Astrocyte (in vitro differentiated cells and primary cell): Measurements from ENCODE around the gene CELA2A. TPM values are rescaled to one million over a fixed set of nuclear protein-coding genes. Genes with fewer than 3 reads are reported as not detected.

Experiments used
- DNase-seq: peaks from one replicate; pipeline ENCODE4 v3.0.0-alpha.2; 2010; ENCODE audit warnings: low read depth
- FAIRE-seq: peaks from 2 replicates; lab custom pipeline; 2011; peaks lifted over from hg19 to GRCh38; lab: Jason Lieb, UNC
- H2AFZ ChIP-seq: 2 replicates; pipeline ENCODE4 v1.6.0; 2012; ENCODE audit warnings: low read depth, low read length, inconsistent platforms
- H3K27ac ChIP-seq: 2 replicates; pipeline ENCODE4 v1.5.1; 2011; ENCODE audit warnings: low read depth, low read length, inconsistent platforms
- H3K27me3 ChIP-seq: 2 replicates; pipeline ENCODE4 v1.6.0; 2011; ENCODE audit warnings: low read length, inconsistent platforms; ENCODE audit not compliant: insufficient read depth
- H3K36me3 ChIP-seq: 2 replicates; pipeline ENCODE4 v1.5.1; 2011; ENCODE audit warnings: low read length, inconsistent platforms; ENCODE audit not compliant: insufficient read depth
- H3K4me1 ChIP-seq: 2 replicates; pipeline ENCODE4 v1.5.1; 2011; ENCODE audit warnings: low read length, inconsistent platforms; ENCODE audit not compliant: insufficient read depth
- H3K4me2 ChIP-seq: 2 replicates; pipeline ENCODE4 v1.6.0; 2012; ENCODE audit warnings: low read length, inconsistent platforms
- H3K4me3 ChIP-seq: 2 replicates; pipeline ENCODE4 v1.5.1; 2011; ENCODE audit warnings: low read depth, mild to moderate bottlenecking, low read length, inconsistent platforms; ENCODE audit not compliant: insufficient read depth
- H3K79me2 ChIP-seq: 2 replicates; pipeline ENCODE4 v1.6.0; 2012; ENCODE audit warnings: mild to moderate bottlenecking, low read length, inconsistent platforms; ENCODE audit not compliant: insufficient read depth
- H3K9ac ChIP-seq: 2 replicates; pipeline ENCODE4 v1.6.0; 2012; ENCODE audit warnings: mild to moderate bottlenecking, low read length, inconsistent platforms
- H3K9me3 ChIP-seq: 2 replicates; pipeline ENCODE4 v1.5.1; 2012; ENCODE audit warnings: low read depth, mild to moderate bottlenecking, low read length, inconsistent platforms; ENCODE audit not compliant: insufficient read depth
- H4K20me1 ChIP-seq: 2 replicates; pipeline ENCODE4 v1.6.0; 2012; ENCODE audit warnings: low read length, inconsistent platforms; ENCODE audit not compliant: insufficient read depth
- H3K27ac Mint-ChIP-seq: one replicate; pipeline ENCODE4 v1.8.0; 2021; ENCODE audit warnings: mild to moderate bottlenecking, mixed read lengths; ENCODE audit not compliant: unreplicated experiment
- H3K27me3 Mint-ChIP-seq: one replicate; pipeline ENCODE4 v1.8.0; 2021; ENCODE audit warnings: low read depth, mixed read lengths; ENCODE audit not compliant: unreplicated experiment
- H3K36me3 Mint-ChIP-seq: one replicate; pipeline ENCODE4 v1.8.0; 2021; ENCODE audit warnings: low read depth, mixed read lengths; ENCODE audit not compliant: unreplicated experiment
- H3K4me1 Mint-ChIP-seq: one replicate; pipeline ENCODE4 v1.8.0; 2021; ENCODE audit warnings: low read depth, mixed read lengths; ENCODE audit not compliant: unreplicated experiment
- H3K4me3 Mint-ChIP-seq: one replicate; pipeline ENCODE4 v1.8.0; 2021; ENCODE audit warnings: mild to moderate bottlenecking, moderate library complexity, mixed read lengths; ENCODE audit not compliant: unreplicated experiment
- H3K9me3 Mint-ChIP-seq: one replicate; pipeline ENCODE4 v1.8.0; 2021; ENCODE audit warnings: mild to moderate bottlenecking, mixed read lengths; ENCODE audit not compliant: unreplicated experiment
- CTCF ChIP-seq: IDR thresholded peaks from 2 replicates; pipeline ENCODE4 v1.5.1; 2011; ENCODE audit warnings: low read depth, mild to moderate bottlenecking, inconsistent platforms, low read length, moderate library complexity; ENCODE audit not compliant: insufficient read depth
- EZH2 ChIP-seq: IDR thresholded peaks from 2 replicates; pipeline ENCODE4 v1.6.1; 2012; ENCODE audit warnings: mild to moderate bottlenecking, low read length, inconsistent platforms; ENCODE audit not compliant: insufficient read depth
- total RNA-seq: library from RNA; stranded (reverse); gene quantifications from 2 replicates; pipeline ENCODE4 v1.2.1, GENCODE V29; 2021

Gene CELA2A
- total RNA-seq, 1 donor from 2014 or later, result not detected

- H3K79me2 ChIP-seq, result no peaks in the 10 kb centered on the region
- no peak for TF ChIP-seq EZH2
- no peak for TF ChIP-seq CTCF
- no peaks in the 10 kb centered on the region for H3K36me3 ChIP-seq
- Mint-ChIP-seq H3K4me1 (no peaks in the 10 kb centered on the region), H3K4me3 (no peak overlapping the region), H3K27ac (no peak overlapping the region), H3K9me3 (no peaks in the 10 kb centered on the region), H3K27me3 (peaks cover 17% of the 10 kb centered on the region), H3K36me3 (no peaks in the 10 kb centered on the region)
- H3K27me3 ChIP-seq, result no peaks in the 10 kb centered on the region
- peaks cover 3% of the 10 kb centered on the region for H4K20me1 ChIP-seq
- no peak overlapping the region for H3K4me2 ChIP-seq
- FAIRE-seq, result no peak
- H3K9ac ChIP-seq, result no peak overlapping the region
- H2AFZ ChIP-seq, result no peak overlapping the region
- no peak overlapping the region for H3K27ac ChIP-seq
- H3K4me1 ChIP-seq, result no peaks in the 10 kb centered on the region
- no peak overlapping the region for H3K4me3 ChIP-seq
- no peaks in the 10 kb centered on the region for H3K9me3 ChIP-seq
- no peak for DNase-seq
Measured at GRCh38 chr1:15436881-15437442, 19.6 kb upstream of the CELA2A start.

- DNase-seq (no peak), FAIRE-seq (no peak)
- Histone ChIP-seq H3K9ac (no peak overlapping the region), H3K27ac (no peak overlapping the region), H2AFZ (no peak overlapping the region), H3K27me3 (no peaks in the 10 kb centered on the region), H3K36me3 (no peaks in the 10 kb centered on the region), H3K79me2 (no peaks in the 10 kb centered on the region), H3K4me2 (no peak overlapping the region), H3K9me3 (no peaks in the 10 kb centered on the region), H3K4me1 (no peaks in the 10 kb centered on the region), H4K20me1 (no peaks in the 10 kb centered on the region), H3K4me3 (no peak overlapping the region)
- no peaks in the 10 kb centered on the region for H3K4me1 Mint-ChIP-seq
- H3K27ac Mint-ChIP-seq, result no peak overlapping the region
- H3K36me3 Mint-ChIP-seq, result no peaks in the 10 kb centered on the region
- H3K4me3 Mint-ChIP-seq, result no peak overlapping the region
- peaks cover 21% of the 10 kb centered on the region for H3K27me3 Mint-ChIP-seq
- no peaks in the 10 kb centered on the region for H3K9me3 Mint-ChIP-seq
- TF ChIP-seq EZH2 (no peak), CTCF (no peak)
Measured at GRCh38 chr1:15439325-15439724, 17.2 kb upstream of the CELA2A start.

- peaks cover 23% of the 10 kb centered on the region for H3K27me3 Mint-ChIP-seq
- no peaks in the 10 kb centered on the region for H3K27me3 ChIP-seq
- TF ChIP-seq CTCF (no peak), EZH2 (no peak)
Measured at GRCh38 chr1:15440357-15440756, 16.2 kb upstream of the CELA2A start.

More at GRCh38 chr1:15440357-15440756, 16.2 kb upstream of the CELA2A start:
- no peaks in the 10 kb centered on the region for H3K36me3 ChIP-seq
- H3K4me1 ChIP-seq, result no peaks in the 10 kb centered on the region
- Mint-ChIP-seq H3K4me3 (no peak overlapping the region), H3K4me1 (no peaks in the 10 kb centered on the region), H3K36me3 (no peaks in the 10 kb centered on the region), H3K9me3 (no peaks in the 10 kb centered on the region), H3K27ac (no peak overlapping the region)
- no peak overlapping the region for H3K4me3 ChIP-seq
- DNase-seq (no peak), FAIRE-seq (no peak)
- H3K9me3 ChIP-seq, result no peaks in the 10 kb centered on the region
- no peaks in the 10 kb centered on the region for H3K79me2 ChIP-seq
- H3K9ac ChIP-seq, result no peak overlapping the region
- H2AFZ ChIP-seq, result no peak overlapping the region
- H4K20me1 ChIP-seq, result no peaks in the 10 kb centered on the region
- no peak overlapping the region for H3K27ac ChIP-seq
- H3K4me2 ChIP-seq, result no peak overlapping the region
